ENCODE results near the gene NRP2.

NRP2 gene

DNA sequence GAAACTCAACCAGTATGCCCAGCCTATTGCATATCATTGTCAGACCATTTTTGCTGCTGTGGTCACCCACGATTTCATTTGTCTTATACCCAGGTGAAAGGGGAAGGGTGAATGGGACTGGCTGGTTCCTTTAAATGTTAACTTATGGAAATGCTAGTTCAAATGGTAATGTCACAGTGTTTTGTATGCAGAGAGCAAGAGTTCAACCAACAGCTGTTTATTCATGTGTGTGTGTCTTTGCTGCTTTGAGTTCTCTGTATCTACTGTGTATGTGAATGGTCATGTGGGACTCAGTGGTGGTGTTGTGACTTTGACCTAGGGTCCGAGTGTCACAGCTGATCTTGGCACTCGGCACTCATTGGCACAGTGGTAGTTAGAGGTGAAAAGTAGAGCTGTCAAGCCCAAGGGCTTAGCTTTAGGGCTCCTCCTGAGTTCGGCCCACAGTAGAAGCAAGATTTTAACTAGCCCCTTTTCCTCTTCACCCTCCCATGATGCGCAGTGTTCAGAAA lies 114.6 kb downstream of the NRP2 start:
- Histone ChIP-seq H3K36me3 (ENCODE audit: insufficient read depth, low read length) (peaks cover 33% of the 10 kb centered on the region; the same call in 1 of the 2 replicates), H3K9me3 (ENCODE audit: insufficient read depth, low read depth, low read length) (peaks cover 9% of the 10 kb centered on the region), H3K4me1 (ENCODE audit: insufficient read depth, low read length) (no peaks in the 10 kb centered on the region; the same call in 1 of the 2 replicates), H3K4me3 (ENCODE audit: low read length) (no peak overlapping the region), H3K27ac (ENCODE audit: low read depth, low read length) (no peak overlapping the region), H3K9ac (ENCODE audit: low read depth, low read length) (no peak overlapping the region), H3K27me3 (ENCODE audit: insufficient read depth, low read length) (no peaks in the 10 kb centered on the region)
- WGBS = 85% methylated on average over 5 of the region's 5 CpGs

DNA sequence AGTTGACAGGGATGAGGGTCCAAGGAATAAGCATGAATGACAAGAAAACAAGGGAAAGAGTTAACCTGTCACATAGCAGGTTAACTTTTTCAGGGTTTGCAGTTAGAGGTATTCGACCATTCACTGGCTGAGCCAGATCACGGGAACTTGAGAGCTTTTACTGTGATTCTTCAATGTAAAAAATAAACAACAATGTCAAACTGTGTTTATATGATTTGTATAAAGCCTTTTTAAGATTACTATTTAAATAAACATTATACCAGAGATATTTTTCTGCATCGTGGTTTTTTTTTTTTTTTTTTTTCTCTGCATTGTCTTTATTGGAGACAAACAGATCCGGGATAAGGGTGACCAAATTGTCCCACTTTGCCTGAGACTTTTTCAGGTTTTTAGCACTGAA lies 115.6 kb downstream of the NRP2 start:
- 95% methylated on average over 4 of the region's 4 CpGs for WGBS
- peaks cover 32% of the 10 kb centered on the region; the same call in 1 of the 2 replicates for H3K36me3 ChIP-seq (ENCODE audit: insufficient read depth, low read length)
- peaks cover 9% of the 10 kb centered on the region for H3K9me3 ChIP-seq (ENCODE audit: insufficient read depth, low read depth, low read length)
- no peaks in the 10 kb centered on the region for H3K27me3 ChIP-seq (ENCODE audit: insufficient read depth, low read length)
- H3K4me1 ChIP-seq (ENCODE audit: insufficient read depth, low read length) = no peaks in the 10 kb centered on the region; the same call in 1 of the 2 replicates
- no peak overlapping the region for H3K27ac ChIP-seq (ENCODE audit: low read depth, low read length)
- no peak overlapping the region for H3K9ac ChIP-seq (ENCODE audit: low read depth, low read length)
- H3K4me3 ChIP-seq (ENCODE audit: low read length) = no peak overlapping the region

DNA sequence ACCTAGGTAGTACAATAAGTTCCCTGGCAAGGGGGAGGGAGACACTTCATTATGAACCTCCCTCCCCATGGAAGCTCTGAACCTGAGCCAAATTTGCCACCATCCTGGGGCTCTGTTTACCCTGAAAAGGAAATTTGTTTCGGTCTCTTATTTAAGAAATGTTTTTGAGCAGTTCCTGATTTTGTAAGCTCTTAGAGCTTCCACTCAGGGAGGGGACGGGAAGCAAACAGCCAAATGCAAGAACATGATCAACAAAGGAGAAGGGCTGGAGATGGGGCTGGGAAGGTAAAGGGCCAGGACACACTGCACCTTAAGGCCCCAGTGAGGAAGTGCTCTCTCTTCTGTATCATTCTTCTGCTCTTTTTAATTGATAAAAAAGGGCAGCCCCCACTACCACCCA lies 117.9 kb downstream of the NRP2 start:
- Histone ChIP-seq H3K9ac (ENCODE audit: low read depth, low read length) (no peak overlapping the region), H3K27ac (ENCODE audit: low read depth, low read length) (no peak overlapping the region), H3K36me3 (ENCODE audit: insufficient read depth, low read length) (peaks cover 22% of the 10 kb centered on the region; the same call in 1 of the 2 replicates), H3K4me3 (ENCODE audit: low read length) (no peak overlapping the region), H3K4me1 (ENCODE audit: insufficient read depth, low read length) (no peaks in the 10 kb centered on the region; the same call in 1 of the 2 replicates), H3K27me3 (ENCODE audit: insufficient read depth, low read length) (no peaks in the 10 kb centered on the region), H3K9me3 (ENCODE audit: insufficient read depth, low read depth, low read length) (peaks cover 9% of the 10 kb centered on the region)
- WGBS = 92% methylated on average over 2 of the region's 2 CpGs

DNA sequence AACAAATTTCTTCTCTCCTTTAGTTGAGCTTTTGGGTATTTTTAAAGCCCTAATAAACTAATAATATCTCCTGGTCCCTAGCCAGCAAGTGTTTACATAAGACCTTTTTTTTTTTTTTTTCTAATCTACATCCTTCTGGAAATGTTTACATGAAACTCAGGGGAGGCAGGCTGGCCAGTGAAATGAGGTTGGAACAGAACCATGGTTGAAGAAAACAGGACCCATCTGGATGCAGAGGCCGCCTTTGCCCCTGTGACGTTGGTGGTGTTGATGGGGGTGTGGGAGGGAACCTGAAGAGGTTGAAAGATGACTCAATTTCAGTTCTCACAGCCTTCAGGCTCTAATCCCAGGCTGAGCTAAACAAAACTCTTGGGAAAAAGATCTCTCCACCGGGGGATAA lies 118.5 kb downstream of the NRP2 start:
- no peak overlapping the region for H3K4me3 ChIP-seq (ENCODE audit: low read length)
- peaks cover 17% of the 10 kb centered on the region; the same call in 1 of the 2 replicates for H3K36me3 ChIP-seq (ENCODE audit: insufficient read depth, low read length)
- H3K4me1 ChIP-seq (ENCODE audit: insufficient read depth, low read length) = no peaks in the 10 kb centered on the region; the same call in 1 of the 2 replicates
- H3K9ac ChIP-seq (ENCODE audit: low read depth, low read length) = no peak overlapping the region
- no peak overlapping the region for H3K27ac ChIP-seq (ENCODE audit: low read depth, low read length)
- no peaks in the 10 kb centered on the region for H3K27me3 ChIP-seq (ENCODE audit: insufficient read depth, low read length)
- 88% methylated on average over 3 of the region's 3 CpGs for WGBS
- H3K9me3 ChIP-seq (ENCODE audit: insufficient read depth, low read depth, low read length) = peaks cover 9% of the 10 kb centered on the region

DNA sequence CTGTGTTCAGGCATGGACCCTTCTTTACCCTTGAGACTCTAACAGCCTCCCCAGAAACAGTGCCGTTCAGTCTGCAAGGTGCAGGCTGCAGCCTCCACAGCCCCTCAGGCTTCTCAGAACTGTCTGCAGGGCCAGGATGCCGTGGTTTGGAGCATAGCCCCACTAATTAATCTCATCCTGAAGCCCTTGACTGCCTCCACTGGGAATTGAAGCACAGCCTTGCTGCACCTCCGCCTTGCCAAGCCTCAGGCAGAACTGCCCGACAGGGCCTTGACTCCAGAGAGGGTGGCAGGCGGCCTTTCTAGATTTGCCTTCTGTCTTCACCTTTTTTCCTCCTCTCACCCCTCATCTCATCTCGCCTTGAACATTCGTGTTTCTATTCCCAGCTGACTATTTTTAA lies 119.8 kb downstream of the NRP2 start:
- H3K9ac ChIP-seq (ENCODE audit: low read depth, low read length) = no peak overlapping the region; the same call in 1 of the 2 replicates
- H3K27me3 ChIP-seq (ENCODE audit: insufficient read depth, low read length) = no peaks in the 10 kb centered on the region
- 90% methylated on average over 7 of the region's 7 CpGs for WGBS
- no peak overlapping the region for H3K27ac ChIP-seq (ENCODE audit: low read depth, low read length)
- H3K4me1 ChIP-seq (ENCODE audit: insufficient read depth, low read length) = no peaks in the 10 kb centered on the region; the same call in 1 of the 2 replicates
- peaks cover 9% of the 10 kb centered on the region for H3K9me3 ChIP-seq (ENCODE audit: insufficient read depth, low read depth, low read length)
- no peak overlapping the region for H3K4me3 ChIP-seq (ENCODE audit: low read length)
- peaks cover 5% of the 10 kb centered on the region; the same call in 1 of the 2 replicates for H3K36me3 ChIP-seq (ENCODE audit: insufficient read depth, low read length)

DNA sequence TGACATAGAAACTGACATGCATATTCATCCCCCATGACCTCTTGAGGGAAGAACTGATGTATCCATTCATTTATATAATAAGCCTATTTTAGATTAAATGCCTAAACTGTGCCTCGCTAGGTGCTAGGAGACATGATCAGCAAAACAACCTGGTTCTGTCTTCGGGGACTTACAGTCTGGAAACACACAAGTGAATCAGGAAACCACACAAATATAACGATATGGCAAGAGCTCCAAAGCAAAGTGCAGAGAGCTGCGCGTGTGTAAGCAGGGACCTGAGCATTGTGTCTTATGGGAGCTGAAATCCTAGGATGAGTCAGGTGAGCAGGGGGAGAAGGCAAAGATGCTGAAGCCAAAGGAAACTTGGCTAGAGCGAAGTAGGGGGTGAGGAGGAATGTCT lies 120.6 kb downstream of the NRP2 start:
- 94% methylated on average over 6 of the region's 6 CpGs for WGBS
- Histone ChIP-seq H3K9me3 (ENCODE audit: insufficient read depth, low read depth, low read length) (peaks cover 9% of the 10 kb centered on the region), H3K4me1 (ENCODE audit: insufficient read depth, low read length) (no peaks in the 10 kb centered on the region), H3K9ac (ENCODE audit: low read depth, low read length) (no peak overlapping the region), H3K36me3 (ENCODE audit: insufficient read depth, low read length) (no peaks in the 10 kb centered on the region), H3K4me3 (ENCODE audit: low read length) (no peak overlapping the region), H3K27ac (ENCODE audit: low read depth, low read length) (no peak overlapping the region), H3K27me3 (ENCODE audit: insufficient read depth, low read length) (no peaks in the 10 kb centered on the region)

DNA sequence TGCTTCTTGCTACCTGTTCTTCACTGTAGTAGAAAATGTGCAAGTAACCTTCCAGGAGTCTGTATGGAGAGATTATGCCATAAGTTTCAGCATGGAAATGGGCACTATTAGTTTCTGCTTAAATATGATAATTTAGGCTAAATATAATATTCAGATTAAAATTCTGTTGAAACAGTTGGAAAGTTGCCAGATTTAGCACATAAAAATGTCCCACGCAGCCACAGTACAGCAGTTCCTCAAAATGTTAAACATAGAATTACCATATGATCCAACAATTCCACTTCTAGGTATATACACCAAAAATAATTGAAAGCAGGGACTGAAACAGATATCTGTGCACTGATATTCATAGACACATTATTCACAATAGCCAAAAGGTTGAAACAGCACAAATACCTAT lies 121.2 kb downstream of the NRP2 start:
- H3K36me3 ChIP-seq (ENCODE audit: insufficient read depth, low read length) = no peaks in the 10 kb centered on the region

DNA sequence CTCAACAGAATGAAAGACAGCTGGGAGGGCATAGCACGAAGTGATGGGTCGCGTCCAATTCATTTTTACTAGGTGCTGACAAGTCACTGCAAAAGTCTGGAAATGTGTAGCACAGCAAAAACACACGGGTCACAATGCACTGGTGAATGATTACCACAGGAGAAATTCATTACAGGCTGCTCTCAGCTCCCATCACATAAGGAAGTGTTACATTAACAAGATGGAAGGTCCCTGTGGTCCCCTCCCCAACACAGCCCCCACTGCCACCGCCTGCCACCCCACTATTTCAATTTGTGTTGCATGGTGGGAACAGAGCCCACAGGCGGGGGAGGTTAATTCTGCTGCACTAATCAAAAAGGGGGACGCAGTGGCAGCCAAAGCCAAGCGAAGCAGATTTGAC lies 122.8 kb downstream of the NRP2 start:
- no peaks in the 10 kb centered on the region for H3K36me3 ChIP-seq (ENCODE audit: insufficient read depth, low read length)
- H3K4me3 ChIP-seq (ENCODE audit: low read length) = no peak overlapping the region
- no peaks in the 10 kb centered on the region for H3K4me1 ChIP-seq (ENCODE audit: insufficient read depth, low read length)
- WGBS = 96% methylated on average over 8 of the region's 8 CpGs
- H3K27me3 ChIP-seq (ENCODE audit: insufficient read depth, low read length) = no peaks in the 10 kb centered on the region
- H3K27ac ChIP-seq (ENCODE audit: low read depth, low read length) = no peak overlapping the region
- H3K9ac ChIP-seq (ENCODE audit: low read depth, low read length) = no peak overlapping the region
- H3K9me3 ChIP-seq (ENCODE audit: insufficient read depth, low read depth, low read length) = no peaks in the 10 kb centered on the region

More for the DNA sequence above, 121.2 kb downstream of the NRP2 start:
- Histone ChIP-seq H3K4me3 (ENCODE audit: low read length) (no peak overlapping the region), H3K9ac (ENCODE audit: low read depth, low read length) (no peak overlapping the region), H3K9me3 (ENCODE audit: insufficient read depth, low read depth, low read length) (peaks cover 6% of the 10 kb centered on the region), H3K27me3 (ENCODE audit: insufficient read depth, low read length) (no peaks in the 10 kb centered on the region), H3K27ac (ENCODE audit: low read depth, low read length) (no peak overlapping the region), H3K4me1 (ENCODE audit: insufficient read depth, low read length) (no peaks in the 10 kb centered on the region)
- 100% methylated on average over 1 of the region's 1 CpG for WGBS

DNA sequence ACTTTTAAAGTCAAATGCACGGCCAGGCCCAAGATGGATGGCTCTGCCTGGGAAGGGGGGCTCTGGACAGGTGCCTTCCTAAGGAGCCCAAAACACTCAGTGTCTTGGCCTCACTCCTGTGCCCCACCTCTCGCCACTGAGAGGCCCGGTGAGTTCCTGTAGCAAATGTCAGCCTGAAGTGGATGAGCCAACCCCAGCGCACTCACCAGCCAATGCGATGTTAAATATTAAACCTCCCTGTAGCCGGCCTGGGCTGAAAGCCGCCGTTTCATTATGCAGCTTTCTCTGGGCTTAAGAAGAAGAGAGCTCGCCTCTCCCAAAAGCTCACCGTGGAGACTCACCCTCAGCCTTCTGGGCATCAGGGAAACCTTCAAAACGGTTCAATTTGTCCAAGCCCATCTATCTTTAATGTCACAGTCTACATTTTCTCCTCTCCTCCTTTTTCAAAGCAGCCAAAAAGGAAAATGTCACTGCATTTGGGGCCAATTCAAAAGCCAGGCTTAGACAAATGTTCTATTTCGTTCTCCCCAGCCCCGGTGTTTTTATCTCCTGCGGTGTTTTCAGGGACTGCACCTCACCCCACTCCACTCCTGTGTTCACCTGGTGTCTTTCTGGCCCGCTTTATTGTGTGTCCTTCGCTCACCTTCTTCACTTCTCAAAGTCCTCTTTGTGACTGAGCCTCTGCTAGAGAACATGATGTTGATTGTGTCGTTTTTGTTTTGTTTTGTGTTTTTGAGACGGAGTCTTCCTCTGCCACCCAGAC lies 124.0 kb downstream of the NRP2 start:
- no peak overlapping the region for H3K4me3 ChIP-seq (ENCODE audit: low read length)
- no peak overlapping the region for H3K27ac ChIP-seq (ENCODE audit: low read depth, low read length)
- H3K4me1 ChIP-seq (ENCODE audit: insufficient read depth, low read length) = no peaks in the 10 kb centered on the region
- H3K9ac ChIP-seq (ENCODE audit: low read depth, low read length) = no peak overlapping the region
- H3K9me3 ChIP-seq (ENCODE audit: insufficient read depth, low read depth, low read length) = no peaks in the 10 kb centered on the region
- WGBS = 82% methylated on average over 17 of the region's 18 CpGs
- no peaks in the 10 kb centered on the region for H3K27me3 ChIP-seq (ENCODE audit: insufficient read depth, low read length)
- no peaks in the 10 kb centered on the region for H3K36me3 ChIP-seq (ENCODE audit: insufficient read depth, low read length)

DNA sequence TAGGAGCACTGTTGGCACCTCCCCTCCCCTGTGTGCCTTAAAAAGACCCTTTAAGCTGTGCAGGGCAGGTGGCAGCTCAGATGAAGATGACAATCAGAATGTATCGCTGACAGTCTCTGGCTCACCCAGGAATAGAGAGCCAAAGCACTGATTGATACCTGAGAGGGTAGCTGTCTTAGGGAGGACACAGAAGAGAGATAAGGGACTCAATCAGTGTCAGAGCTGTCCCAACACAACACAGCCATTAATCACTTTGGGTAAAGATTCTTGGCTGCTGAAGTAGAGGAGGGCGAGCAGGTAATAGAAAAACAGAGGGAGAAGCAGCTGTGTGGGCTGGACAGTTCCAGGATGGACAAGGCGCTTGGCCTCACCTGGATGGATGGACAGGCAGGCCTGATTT lies 124.9 kb downstream of the NRP2 start:
- Histone ChIP-seq H3K27me3 (ENCODE audit: insufficient read depth, low read length) (no peaks in the 10 kb centered on the region), H3K4me1 (ENCODE audit: insufficient read depth, low read length) (no peaks in the 10 kb centered on the region), H3K36me3 (ENCODE audit: insufficient read depth, low read length) (no peaks in the 10 kb centered on the region), H3K9ac (ENCODE audit: low read depth, low read length) (no peak overlapping the region), H3K9me3 (ENCODE audit: insufficient read depth, low read depth, low read length) (no peaks in the 10 kb centered on the region), H3K27ac (ENCODE audit: low read depth, low read length) (no peak overlapping the region), H3K4me3 (ENCODE audit: low read length) (no peak overlapping the region)
- 98% methylated on average over 3 of the region's 3 CpGs for WGBS

DNA sequence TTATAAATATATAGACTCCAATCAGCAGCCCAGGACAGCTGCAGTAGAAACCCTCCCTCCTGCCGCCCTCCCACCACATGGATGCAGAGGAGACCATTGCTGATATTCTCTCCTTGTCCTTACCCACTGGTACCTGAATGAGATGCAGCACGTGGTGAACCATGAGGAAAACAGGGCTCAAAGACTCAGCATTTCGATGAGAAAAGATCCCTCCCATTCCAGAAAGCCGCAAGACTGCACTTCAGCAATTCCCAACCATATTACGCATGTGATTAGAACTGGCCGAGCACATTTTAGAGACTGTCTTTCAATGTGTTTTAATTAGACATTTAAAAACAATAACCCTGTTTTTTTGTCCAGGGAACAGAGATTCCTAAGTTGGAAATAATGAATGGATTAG lies 125.5 kb downstream of the NRP2 start:
- 89% methylated on average over 6 of the region's 6 CpGs for WGBS
- H3K27me3 ChIP-seq (ENCODE audit: insufficient read depth, low read length) = no peaks in the 10 kb centered on the region
- H3K9me3 ChIP-seq (ENCODE audit: insufficient read depth, low read depth, low read length) = no peaks in the 10 kb centered on the region
- H3K4me3 ChIP-seq (ENCODE audit: low read length) = no peak overlapping the region
- H3K4me1 ChIP-seq (ENCODE audit: insufficient read depth, low read length) = no peaks in the 10 kb centered on the region
- H3K27ac ChIP-seq (ENCODE audit: low read depth, low read length) = no peak overlapping the region
- H3K9ac ChIP-seq (ENCODE audit: low read depth, low read length) = no peak overlapping the region
- no peaks in the 10 kb centered on the region for H3K36me3 ChIP-seq (ENCODE audit: insufficient read depth, low read length)

Measured in HUES64 (cell line).